GM12874 (cell line): Measurements from ENCODE around the gene CITED2.

Experiments
- CTCF ChIP-seq: IDR thresholded peaks from 2 replicates; pipeline ENCODE4 v1.5.1; 2011; ENCODE audit warnings: low read depth, mild to moderate bottlenecking, control low read depth, low read length, moderate library complexity; ENCODE audit not compliant: insufficient read depth

The CITED2 gene

GRCh38 chr6:139330826-139331500, 43.5 kb downstream of the CITED2 start:
- no peak for TF ChIP-seq CTCF

GRCh38 chr6:139330306-139330705, 44.1 kb downstream of the CITED2 start:
- TF ChIP-seq CTCF = no peak

GRCh38 chr6:139329224-139329623, 45.2 kb downstream of the CITED2 start:
- no peak for TF ChIP-seq CTCF

GRCh38 chr6:139327038-139327437, 47.4 kb downstream of the CITED2 start:
- TF ChIP-seq CTCF = no peak

GRCh38 chr6:139325686-139326085, 48.8 kb downstream of the CITED2 start:
- TF ChIP-seq CTCF = no peak

- TF ChIP-seq CTCF = no peak
These were observed 49.3 kb downstream of the CITED2 start for GRCh38 chr6:139325125-139325524.

- no peak for TF ChIP-seq CTCF
These were observed 50.2 kb downstream of the CITED2 start for GRCh38 chr6:139324301-139324555.
